Measurements from ENCODE around the gene GRIK4.

- TF ChIP-seq EZH2 (IDR thresholded peaks at IDR 0.05; ENCODE audit: insufficient read depth, poor library complexity, severe bottlenecking) (no peak), EZH2phosphoT487 (IDR thresholded peaks at IDR 0.05; ENCODE audit: insufficient read depth, low read depth) (no peak)
Measured at GRCh38 chr11:120681434-120682331, 170.1 kb downstream of the GRIK4 start.
